H1 (cell line): ENCODE results near the gene R3HDM2.

Experiments used
- CREB1 ChIP-seq: IDR thresholded peaks from 2 replicates; pipeline ENCODE4 v1.6.1; 2012; ENCODE audit warnings: inconsistent platforms
- GTF2F1 ChIP-seq: IDR thresholded peaks from 2 replicates; pipeline ENCODE4 v1.6.1; 2012; ENCODE audit warnings: low read depth, low read length, improper control_type of control experiment, borderline replicate concordance
- NRF1 ChIP-seq: IDR thresholded peaks from 2 replicates; pipeline ENCODE4 v1.6.1; 2011; ENCODE audit warnings: mild to moderate bottlenecking, low read depth, low read length, improper control_type of control experiment
- POLR2A ChIP-seq, 2 experiments: IDR thresholded peaks; 1 replicate in 1 of 2; 2 replicates in 1 of 2; pipeline ENCODE4 v1.6.1; 2011; ENCODE audit warnings: low read depth in 2 of 2, low read length in 2 of 2, mild to moderate bottlenecking in 2 of 2; ENCODE audit errors: control extremely low read depth in 1 of 2
- SIN3A ChIP-seq, 2 experiments: IDR thresholded peaks in 1 of 2; conservative IDR thresholded peaks in 1 of 2; 2 replicates each; pipeline ENCODE4 v1.6.1; 2011 to 2012; ENCODE audit warnings: low read length in 2 of 2, improper control_type of control experiment in 1 of 2, low read depth in 1 of 2, mild to moderate bottlenecking in 1 of 2
- TF ChIP-seq, protein P1 (sequence below): fragments of 300-600 bp; sonication (generic); IDR thresholded peaks from 2 replicates; pipeline ENCODE4 v1.7.1; 2012; ENCODE audit warnings: low read length, moderate library complexity, mild to moderate bottlenecking, inconsistent platforms; ENCODE audit not compliant: insufficient replicate concordance

DNA sequence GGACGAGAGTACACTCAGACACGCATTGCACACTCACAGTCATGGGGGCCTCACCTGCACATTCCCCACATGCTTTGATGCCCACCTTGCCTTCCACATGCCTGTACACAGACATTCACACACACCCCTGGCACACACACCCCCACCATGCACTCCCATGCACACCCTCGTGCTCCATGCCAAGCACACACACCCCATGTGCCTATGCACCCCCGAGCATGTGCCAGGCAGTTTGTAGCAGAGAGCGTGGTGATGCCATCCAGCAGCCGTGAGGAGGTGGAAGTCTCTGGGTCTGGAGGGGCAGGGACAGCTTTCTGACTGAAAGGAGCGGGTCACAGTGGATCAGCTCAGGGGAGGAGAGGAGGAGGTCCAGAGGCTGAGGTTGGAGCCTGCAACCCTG, 224.9 kb downstream of the R3HDM2 start:
- TF ChIP-seq NRF1 (no peak), CREB1 (no peak), POLR2A (IDR thresholded peaks at IDR 0.05; ENCODE audit: control extremely low read depth in 1 of 2, low read depth in 2 of 2, low read length in 2 of 2) (no peak), GTF2F1 (no peak), SIN3A (conservative IDR thresholded peaks at IDR 0.05 in 1 of 2, IDR thresholded peaks at IDR 0.05 in 1 of 2; ENCODE audit: low read depth in 1 of 2, low read length in 2 of 2) (no peak)
- TF ChIP-seq, protein P1, sequence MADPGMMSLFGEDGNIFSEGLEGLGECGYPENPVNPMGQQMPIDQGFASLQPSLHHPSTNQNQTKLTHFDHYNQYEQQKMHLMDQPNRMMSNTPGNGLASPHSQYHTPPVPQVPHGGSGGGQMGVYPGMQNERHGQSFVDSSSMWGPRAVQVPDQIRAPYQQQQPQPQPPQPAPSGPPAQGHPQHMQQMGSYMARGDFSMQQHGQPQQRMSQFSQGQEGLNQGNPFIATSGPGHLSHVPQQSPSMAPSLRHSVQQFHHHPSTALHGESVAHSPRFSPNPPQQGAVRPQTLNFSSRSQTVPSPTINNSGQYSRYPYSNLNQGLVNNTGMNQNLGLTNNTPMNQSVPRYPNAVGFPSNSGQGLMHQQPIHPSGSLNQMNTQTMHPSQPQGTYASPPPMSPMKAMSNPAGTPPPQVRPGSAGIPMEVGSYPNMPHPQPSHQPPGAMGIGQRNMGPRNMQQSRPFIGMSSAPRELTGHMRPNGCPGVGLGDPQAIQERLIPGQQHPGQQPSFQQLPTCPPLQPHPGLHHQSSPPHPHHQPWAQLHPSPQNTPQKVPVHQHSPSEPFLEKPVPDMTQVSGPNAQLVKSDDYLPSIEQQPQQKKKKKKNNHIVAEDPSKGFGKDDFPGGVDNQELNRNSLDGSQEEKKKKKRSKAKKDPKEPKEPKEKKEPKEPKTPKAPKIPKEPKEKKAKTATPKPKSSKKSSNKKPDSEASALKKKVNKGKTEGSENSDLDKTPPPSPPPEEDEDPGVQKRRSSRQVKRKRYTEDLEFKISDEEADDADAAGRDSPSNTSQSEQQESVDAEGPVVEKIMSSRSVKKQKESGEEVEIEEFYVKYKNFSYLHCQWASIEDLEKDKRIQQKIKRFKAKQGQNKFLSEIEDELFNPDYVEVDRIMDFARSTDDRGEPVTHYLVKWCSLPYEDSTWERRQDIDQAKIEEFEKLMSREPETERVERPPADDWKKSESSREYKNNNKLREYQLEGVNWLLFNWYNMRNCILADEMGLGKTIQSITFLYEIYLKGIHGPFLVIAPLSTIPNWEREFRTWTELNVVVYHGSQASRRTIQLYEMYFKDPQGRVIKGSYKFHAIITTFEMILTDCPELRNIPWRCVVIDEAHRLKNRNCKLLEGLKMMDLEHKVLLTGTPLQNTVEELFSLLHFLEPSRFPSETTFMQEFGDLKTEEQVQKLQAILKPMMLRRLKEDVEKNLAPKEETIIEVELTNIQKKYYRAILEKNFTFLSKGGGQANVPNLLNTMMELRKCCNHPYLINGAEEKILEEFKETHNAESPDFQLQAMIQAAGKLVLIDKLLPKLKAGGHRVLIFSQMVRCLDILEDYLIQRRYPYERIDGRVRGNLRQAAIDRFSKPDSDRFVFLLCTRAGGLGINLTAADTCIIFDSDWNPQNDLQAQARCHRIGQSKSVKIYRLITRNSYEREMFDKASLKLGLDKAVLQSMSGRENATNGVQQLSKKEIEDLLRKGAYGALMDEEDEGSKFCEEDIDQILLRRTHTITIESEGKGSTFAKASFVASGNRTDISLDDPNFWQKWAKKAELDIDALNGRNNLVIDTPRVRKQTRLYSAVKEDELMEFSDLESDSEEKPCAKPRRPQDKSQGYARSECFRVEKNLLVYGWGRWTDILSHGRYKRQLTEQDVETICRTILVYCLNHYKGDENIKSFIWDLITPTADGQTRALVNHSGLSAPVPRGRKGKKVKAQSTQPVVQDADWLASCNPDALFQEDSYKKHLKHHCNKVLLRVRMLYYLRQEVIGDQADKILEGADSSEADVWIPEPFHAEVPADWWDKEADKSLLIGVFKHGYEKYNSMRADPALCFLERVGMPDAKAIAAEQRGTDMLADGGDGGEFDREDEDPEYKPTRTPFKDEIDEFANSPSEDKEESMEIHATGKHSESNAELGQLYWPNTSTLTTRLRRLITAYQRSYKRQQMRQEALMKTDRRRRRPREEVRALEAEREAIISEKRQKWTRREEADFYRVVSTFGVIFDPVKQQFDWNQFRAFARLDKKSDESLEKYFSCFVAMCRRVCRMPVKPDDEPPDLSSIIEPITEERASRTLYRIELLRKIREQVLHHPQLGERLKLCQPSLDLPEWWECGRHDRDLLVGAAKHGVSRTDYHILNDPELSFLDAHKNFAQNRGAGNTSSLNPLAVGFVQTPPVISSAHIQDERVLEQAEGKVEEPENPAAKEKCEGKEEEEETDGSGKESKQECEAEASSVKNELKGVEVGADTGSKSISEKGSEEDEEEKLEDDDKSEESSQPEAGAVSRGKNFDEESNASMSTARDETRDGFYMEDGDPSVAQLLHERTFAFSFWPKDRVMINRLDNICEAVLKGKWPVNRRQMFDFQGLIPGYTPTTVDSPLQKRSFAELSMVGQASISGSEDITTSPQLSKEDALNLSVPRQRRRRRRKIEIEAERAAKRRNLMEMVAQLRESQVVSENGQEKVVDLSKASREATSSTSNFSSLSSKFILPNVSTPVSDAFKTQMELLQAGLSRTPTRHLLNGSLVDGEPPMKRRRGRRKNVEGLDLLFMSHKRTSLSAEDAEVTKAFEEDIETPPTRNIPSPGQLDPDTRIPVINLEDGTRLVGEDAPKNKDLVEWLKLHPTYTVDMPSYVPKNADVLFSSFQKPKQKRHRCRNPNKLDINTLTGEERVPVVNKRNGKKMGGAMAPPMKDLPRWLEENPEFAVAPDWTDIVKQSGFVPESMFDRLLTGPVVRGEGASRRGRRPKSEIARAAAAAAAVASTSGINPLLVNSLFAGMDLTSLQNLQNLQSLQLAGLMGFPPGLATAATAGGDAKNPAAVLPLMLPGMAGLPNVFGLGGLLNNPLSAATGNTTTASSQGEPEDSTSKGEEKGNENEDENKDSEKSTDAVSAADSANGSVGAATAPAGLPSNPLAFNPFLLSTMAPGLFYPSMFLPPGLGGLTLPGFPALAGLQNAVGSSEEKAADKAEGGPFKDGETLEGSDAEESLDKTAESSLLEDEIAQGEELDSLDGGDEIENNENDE: no peak
